GM12878 (cell line): Measurements from ENCODE around the gene RHEBL1. TPM values are rescaled to one million over a fixed set of nuclear protein-coding genes. Genes with fewer than 3 reads are reported as not detected.

Experiments used
- ATAC-seq: fragments of 200-7000 bp; cut with Tn5 transposase; 3 replicates; pipeline ENCODE4 v1.9.1; 2020; ENCODE audit warnings: mild to moderate bottlenecking, moderate library complexity
- BruUV-seq: library from RNA; stranded (reverse); fragments of 400-500 nt; replicated peaks from 2 replicates; lab custom pipeline; 2021; lab: Mats Ljungman, UMichigan
- CTCF ChIA-PET: fragments of 300-600 bp; sonication (Branson Sonifier 250); formaldehyde crosslinking; extraction: SDS; loops from one replicate; lab custom pipeline; 2021; ENCODE audit warnings: inconsistent platforms; lab: Yijun Ruan, JAX
- POLR2A ChIA-PET: fragments of 350-600 bp; formaldehyde crosslinking; extraction: SDS; loops from one replicate; lab custom pipeline; 2021; ENCODE audit warnings: inconsistent platforms; lab: Charles Lee
- RAD21 ChIA-PET: fragments of 300-600 bp; sonication (Branson Sonifier 250); formaldehyde crosslinking; loops from one replicate; lab custom pipeline; 2023; ENCODE audit warnings: antibody characterized with exemption; ENCODE audit not compliant: unreplicated experiment; lab: Charles Lee
- SMC1A ChIA-PET: fragments of 300-600 bp; sonication (Branson Sonifier 250); formaldehyde crosslinking; loops from one replicate; lab custom pipeline; 2023; ENCODE audit not compliant: unreplicated experiment, uncharacterized antibody; lab: Charles Lee
- DNase-seq: peaks from one replicate; pipeline ENCODE4 v3.0.0-alpha.2; 2011; ENCODE audit warnings: low read depth, low spot score
- FAIRE-seq: peaks from 3 replicates; lab custom pipeline; 2011; peaks lifted over from hg19 to GRCh38; lab: Jason Lieb, UNC
- H2AFZ ChIP-seq: 2 replicates; pipeline ENCODE4 v1.6.0; 2011; ENCODE audit warnings: low read depth, low read length, control low read depth; ENCODE audit not compliant: control insufficient read depth
- H3K27ac ChIP-seq: 2 replicates; pipeline ENCODE4 v1.5.1; 2011; ENCODE audit warnings: control low read depth; ENCODE audit not compliant: control insufficient read depth, insufficient read depth
- H3K27me3 ChIP-seq, 2 experiments: replicated peaks in 1 of 2; 2 replicates each; pipeline versions ENCODE4 v1.6.0 to v1.6.1; 2011; ENCODE audit warnings: low read length in 1 of 2; ENCODE audit not compliant: control insufficient read depth in 2 of 2, insufficient read depth in 2 of 2
- H3K36me3 ChIP-seq, 2 experiments: 2 replicates each; pipeline ENCODE4 v1.5.1; 2011; ENCODE audit warnings: low read length in 1 of 2; ENCODE audit not compliant: control insufficient read depth in 2 of 2, insufficient read depth in 2 of 2
- H3K4me1 ChIP-seq: 2 replicates; pipeline ENCODE4 v1.6.1; 2011; ENCODE audit warnings: mild to moderate bottlenecking, low read length, moderate library complexity, mixed read lengths; ENCODE audit not compliant: control insufficient read depth, insufficient read depth
- H3K4me2 ChIP-seq: 2 replicates; pipeline ENCODE4 v1.6.0; 2011; ENCODE audit warnings: control low read depth; ENCODE audit not compliant: control insufficient read depth, insufficient read depth
- H3K4me3 ChIP-seq: fragments of 200-600 bp; sonication (generic); 2 replicates; pipeline ENCODE4 v1.5.1; 2016
- H3K79me2 ChIP-seq: 2 replicates; pipeline ENCODE4 v1.6.0; 2011; ENCODE audit warnings: low read length; ENCODE audit not compliant: control insufficient read depth, insufficient read depth
- H3K9ac ChIP-seq: 2 replicates; pipeline ENCODE4 v1.8.0; 2011; ENCODE audit warnings: low read length, control low read depth, mixed read lengths; ENCODE audit not compliant: control insufficient read depth, insufficient read depth
- H3K9me3 ChIP-seq: replicated peaks from 3 replicates; pipeline ENCODE4 v1.5.1; 2011; ENCODE audit warnings: mild to moderate bottlenecking, low read length; ENCODE audit not compliant: control insufficient read depth, insufficient read depth
- H4K20me1 ChIP-seq: 2 replicates; pipeline ENCODE4 v1.6.0; 2011; ENCODE audit not compliant: control insufficient read depth, insufficient read depth
- CBX3 ChIP-seq: fragments of 200-600 bp; sonication (generic); IDR thresholded peaks from 2 replicates; pipeline ENCODE4 v1.6.1; 2016; ENCODE audit warnings: low read depth, borderline replicate concordance
- CEBPZ ChIP-seq: fragments of 150-350 bp; IDR thresholded peaks from 2 replicates; pipeline ENCODE4 v1.6.1; 2016; ENCODE audit warnings: low read depth, low read length
- CREM ChIP-seq: IDR thresholded peaks from 2 replicates; pipeline ENCODE4 v1.6.1; 2014; ENCODE audit warnings: antibody characterized with exemption, low read depth
- HDGF ChIP-seq: fragments of 450-650 bp; IDR thresholded peaks from 2 replicates; pipeline ENCODE4 v1.6.1; 2016; ENCODE audit warnings: antibody characterized with exemption
- IRF5 ChIP-seq: fragments of 450-650 bp; IDR thresholded peaks from 2 replicates; pipeline ENCODE4 v1.6.1; 2017; ENCODE audit warnings: borderline replicate concordance
- RFX5 ChIP-seq: IDR thresholded peaks from 2 replicates; pipeline ENCODE4 v1.6.1; 2011; ENCODE audit warnings: low read depth, low read length, improper control_type of control experiment
- SP1 ChIP-seq: IDR thresholded peaks from one replicate; pipeline ENCODE4 v1.6.1; 2011; ENCODE audit warnings: low read depth, low read length
- SREBF1 ChIP-seq: IDR thresholded peaks from 2 replicates; pipeline ENCODE4 v1.6.1; 2012; ENCODE audit warnings: mild to moderate bottlenecking, low read length
- TCF12 ChIP-seq: IDR thresholded peaks from 2 replicates; pipeline ENCODE4 v1.6.1; 2011; ENCODE audit warnings: low read depth, mild to moderate bottlenecking, low read length
- YY1 ChIP-seq: IDR thresholded peaks from 2 replicates; pipeline ENCODE4 v1.6.1; 2011; ENCODE audit warnings: low read depth, mild to moderate bottlenecking, low read length
- WGBS: methylation state at CpG from one replicate; pipeline ENCODE4 v1.1.6; 2016; ENCODE audit warnings: low lambda C conversion rate; ENCODE audit not compliant: insufficient replicate concordance, insufficient coverage; ENCODE audit errors: missing lambda C conversion rate; 5-methylcytosine and 5-hydroxymethylcytosine counted together
- in situ Hi-C: fragments of 300-500 bp; cut with MboI; formaldehyde crosslinking; loops from 9 replicates; pipeline ENCODE4 v1.14.3; 2018; ENCODE audit warnings: mixed read lengths
- intact Hi-C: fragments of 100-400 bp; cut with micrococcal nuclease; formaldehyde crosslinking; loops from one replicate; pipeline ENCODE4 v1.14.2; 2022; ENCODE audit not compliant: unreplicated experiment
- polyA plus RNA-seq, 11 experiments: library from polyadenylated mRNA; depleted of rRNA in 4 of 11; unstranded in 6 of 11; stranded (reverse) in 5 of 11; fragments of >200 nt; fragmentation: Nextera tagmentation in 4 of 11; fragmentation: Illumina TruSeq in 1 of 11; extraction: Ambion mirVana in 4 of 11; extraction: Trizol in 1 of 11; gene quantifications; 1 replicate in 1 of 11; 2 replicates in 10 of 11; pipeline versions ENCODE4 v1.2.1 to v1.2.3, GENCODE V29; 2011 to 2016; ENCODE audit warnings: inconsistent platforms in 2 of 11, missing spikeins in 2 of 11, low read depth in 1 of 11
- total RNA-seq, 4 experiments: library from RNA; depleted of rRNA in 3 of 4; stranded (reverse); fragments of >200 nt in 3 of 4; fragmentation: Illumina TruSeq in 1 of 4; extraction: Trizol in 1 of 4; gene quantifications; 2 replicates each; pipeline versions ENCODE4 v1.2.1 to v1.2.3, GENCODE V29; 2013 to 2021
- TF ChIP-seq, protein P1 (sequence below): IDR thresholded peaks from 2 replicates; pipeline ENCODE4 v1.6.1; 2012; ENCODE audit warnings: improper control_type of control experiment, low read depth, low read length; ENCODE audit not compliant: insufficient replicate concordance

RHEBL1 gene
- total and polyA plus RNA-seq, 10 of the 15 experiments (the other 5 are each of a cell fraction or from before 2014, with no cell fraction given) = 5.9 to 18.7 (median 12.0) TPM

- TF ChIP-seq CEBPZ (no peak), SP1 (peak; percentile 23), TCF12 (no peak), RFX5 (no peak), YY1 (peak; percentile 52; the same call in 1 of the 2 replicates), CREM (no peak)
These were observed 18.6 kb upstream of the RHEBL1 start (continued) for GRCh38 chr12:49088150-49088931.

DNA sequence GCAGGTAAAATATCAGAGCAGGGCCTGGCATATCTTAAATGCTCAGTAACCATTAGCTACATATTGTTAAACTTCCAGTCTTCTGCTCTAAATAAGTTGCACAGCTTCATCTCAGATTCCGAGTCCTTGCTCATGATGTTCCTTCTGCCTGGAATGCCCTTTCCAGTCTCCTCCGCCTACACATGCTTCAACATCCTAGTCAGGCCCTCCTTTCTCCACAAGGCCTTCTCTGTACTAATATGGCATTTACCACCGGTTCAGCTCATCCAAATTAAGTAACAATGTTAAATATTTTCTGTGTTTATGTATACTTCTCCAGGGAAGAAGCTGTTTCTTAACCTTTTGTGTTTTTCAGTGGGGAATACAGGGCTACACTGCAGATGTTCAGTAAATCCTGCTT is 16.3 kb upstream of the RHEBL1 start:
- RAD21 ChIA-PET = interaction anchor here (0.9 to 4.4 kb wide), 5 partner anchors 10 to 149 kb away, joined by 4 to 39 read pairs (median 11); no protein-coding TSS in a partner anchor
- 63% methylated on average over 3 of the region's 3 CpGs for WGBS
- no TSS peak for BruUV-seq
- TF ChIP-seq, protein P1, sequence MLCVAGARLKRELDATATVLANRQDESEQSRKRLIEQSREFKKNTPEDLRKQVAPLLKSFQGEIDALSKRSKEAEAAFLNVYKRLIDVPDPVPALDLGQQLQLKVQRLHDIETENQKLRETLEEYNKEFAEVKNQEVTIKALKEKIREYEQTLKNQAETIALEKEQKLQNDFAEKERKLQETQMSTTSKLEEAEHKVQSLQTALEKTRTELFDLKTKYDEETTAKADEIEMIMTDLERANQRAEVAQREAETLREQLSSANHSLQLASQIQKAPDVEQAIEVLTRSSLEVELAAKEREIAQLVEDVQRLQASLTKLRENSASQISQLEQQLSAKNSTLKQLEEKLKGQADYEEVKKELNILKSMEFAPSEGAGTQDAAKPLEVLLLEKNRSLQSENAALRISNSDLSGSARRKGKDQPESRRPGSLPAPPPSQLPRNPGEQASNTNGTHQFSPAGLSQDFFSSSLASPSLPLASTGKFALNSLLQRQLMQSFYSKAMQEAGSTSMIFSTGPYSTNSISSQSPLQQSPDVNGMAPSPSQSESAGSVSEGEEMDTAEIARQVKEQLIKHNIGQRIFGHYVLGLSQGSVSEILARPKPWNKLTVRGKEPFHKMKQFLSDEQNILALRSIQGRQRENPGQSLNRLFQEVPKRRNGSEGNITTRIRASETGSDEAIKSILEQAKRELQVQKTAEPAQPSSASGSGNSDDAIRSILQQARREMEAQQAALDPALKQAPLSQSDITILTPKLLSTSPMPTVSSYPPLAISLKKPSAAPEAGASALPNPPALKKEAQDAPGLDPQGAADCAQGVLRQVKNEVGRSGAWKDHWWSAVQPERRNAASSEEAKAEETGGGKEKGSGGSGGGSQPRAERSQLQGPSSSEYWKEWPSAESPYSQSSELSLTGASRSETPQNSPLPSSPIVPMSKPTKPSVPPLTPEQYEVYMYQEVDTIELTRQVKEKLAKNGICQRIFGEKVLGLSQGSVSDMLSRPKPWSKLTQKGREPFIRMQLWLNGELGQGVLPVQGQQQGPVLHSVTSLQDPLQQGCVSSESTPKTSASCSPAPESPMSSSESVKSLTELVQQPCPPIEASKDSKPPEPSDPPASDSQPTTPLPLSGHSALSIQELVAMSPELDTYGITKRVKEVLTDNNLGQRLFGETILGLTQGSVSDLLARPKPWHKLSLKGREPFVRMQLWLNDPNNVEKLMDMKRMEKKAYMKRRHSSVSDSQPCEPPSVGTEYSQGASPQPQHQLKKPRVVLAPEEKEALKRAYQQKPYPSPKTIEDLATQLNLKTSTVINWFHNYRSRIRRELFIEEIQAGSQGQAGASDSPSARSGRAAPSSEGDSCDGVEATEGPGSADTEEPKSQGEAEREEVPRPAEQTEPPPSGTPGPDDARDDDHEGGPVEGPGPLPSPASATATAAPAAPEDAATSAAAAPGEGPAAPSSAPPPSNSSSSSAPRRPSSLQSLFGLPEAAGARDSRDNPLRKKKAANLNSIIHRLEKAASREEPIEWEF = no peak
- TF ChIP-seq CBX3 = no peak
- no peak for TF ChIP-seq SREBF1
- no peak for TF ChIP-seq IRF5
- no peak for TF ChIP-seq HDGF

More for the DNA sequence above, 16.3 kb upstream of the RHEBL1 start:
- H4K20me1 ChIP-seq = no peaks in the 10 kb centered on the region
- FAIRE-seq = no peak
- no peak overlapping the region for H3K4me3 ChIP-seq
- no peak overlapping the region for H3K4me2 ChIP-seq
- CTCF ChIA-PET = interaction anchor here (0.8 to 7.0 kb wide), 9 partner anchors 8 to 156 kb away, joined by 3 to 254 read pairs (median 5); partner anchors contain the start of genes LMBR1L, RHEBL1 and TUBA1B
- H3K36me3 ChIP-seq = no peaks in the 10 kb centered on the region
- DNase-seq = no peak
- peaks cover 15 to 23% of the 10 kb centered on the region in 2 experiments; a peak in 3 of 4 replicates for H3K27me3 ChIP-seq
- POLR2A ChIA-PET = interaction anchor here (1.0 to 1.4 kb wide), 3 partner anchors 8 to 27 kb away, joined by 3 to 6 read pairs (median 3); partner anchors contain the start of gene DHH
- H3K4me1 ChIP-seq = no peaks in the 10 kb centered on the region; the same call in 1 of the 2 replicates
- SMC1A ChIA-PET = interaction anchor here (0.8 to 6.1 kb wide), 7 partner anchors 11 to 155 kb away, joined by 3 to 82 read pairs (median 3); partner anchors contain the start of gene RHEBL1
- no peak overlapping the region for H3K9ac ChIP-seq
- no peaks in the 10 kb centered on the region for H3K79me2 ChIP-seq
- intact Hi-C loops (no loop called here), in situ Hi-C loops (no loop called here)
- H3K27ac ChIP-seq = no peak overlapping the region
- no peak for ATAC-seq
- H2AFZ ChIP-seq = no peak overlapping the region
- H3K9me3 ChIP-seq = no peaks in the 10 kb centered on the region
